G401.6 (cell line): ENCODE results near the gene PSMD1.
"Not testable (repeated sequence)": the region's sequence is repeated elsewhere in the genome, so short reads cannot be mapped to it uniquely, and the experiment has no call there.

Source experiments
- FAIRE-seq: peaks from 2 replicates; lab custom pipeline; 2012; peaks lifted over from hg19 to GRCh38; lab: Jason Lieb, UNC

PSMD1 gene

DNA sequence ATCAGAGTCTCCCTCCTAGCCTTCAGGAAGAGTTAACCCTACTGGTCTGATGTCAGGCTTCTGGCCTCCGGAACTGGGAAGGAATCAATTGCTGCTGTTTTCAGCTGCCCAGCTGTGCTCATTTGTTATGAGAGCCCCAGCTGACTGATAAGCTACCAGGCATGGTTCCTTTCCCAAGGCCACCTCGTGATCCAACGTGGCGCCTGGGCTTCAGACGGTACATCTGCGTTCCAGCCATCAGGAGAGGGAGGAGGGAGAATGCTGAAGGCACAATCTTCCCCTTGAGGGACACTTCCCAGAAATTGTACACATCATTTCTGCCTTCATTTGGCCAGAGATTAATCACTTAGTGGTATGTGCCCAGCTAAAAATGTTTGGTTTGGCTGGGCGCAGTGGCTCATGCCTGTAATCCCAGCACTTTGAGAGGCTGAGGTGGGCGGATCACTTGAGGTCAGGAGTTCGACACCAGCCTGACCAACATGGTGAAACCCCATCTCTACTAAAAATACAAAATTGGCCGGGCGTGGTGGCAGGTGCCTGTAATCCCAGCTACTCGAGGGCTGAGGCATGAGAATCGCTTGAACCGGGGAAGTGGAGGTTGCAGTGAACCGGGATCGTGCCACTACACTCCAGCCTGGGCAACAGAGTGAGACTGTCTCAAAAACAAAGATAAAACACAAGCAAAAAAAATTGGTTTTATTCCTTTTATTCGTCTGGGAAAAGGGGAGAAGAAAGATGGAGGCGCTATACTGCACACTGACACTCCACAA, 131.3 kb downstream of the PSMD1 start:
- no peak for FAIRE-seq

DNA sequence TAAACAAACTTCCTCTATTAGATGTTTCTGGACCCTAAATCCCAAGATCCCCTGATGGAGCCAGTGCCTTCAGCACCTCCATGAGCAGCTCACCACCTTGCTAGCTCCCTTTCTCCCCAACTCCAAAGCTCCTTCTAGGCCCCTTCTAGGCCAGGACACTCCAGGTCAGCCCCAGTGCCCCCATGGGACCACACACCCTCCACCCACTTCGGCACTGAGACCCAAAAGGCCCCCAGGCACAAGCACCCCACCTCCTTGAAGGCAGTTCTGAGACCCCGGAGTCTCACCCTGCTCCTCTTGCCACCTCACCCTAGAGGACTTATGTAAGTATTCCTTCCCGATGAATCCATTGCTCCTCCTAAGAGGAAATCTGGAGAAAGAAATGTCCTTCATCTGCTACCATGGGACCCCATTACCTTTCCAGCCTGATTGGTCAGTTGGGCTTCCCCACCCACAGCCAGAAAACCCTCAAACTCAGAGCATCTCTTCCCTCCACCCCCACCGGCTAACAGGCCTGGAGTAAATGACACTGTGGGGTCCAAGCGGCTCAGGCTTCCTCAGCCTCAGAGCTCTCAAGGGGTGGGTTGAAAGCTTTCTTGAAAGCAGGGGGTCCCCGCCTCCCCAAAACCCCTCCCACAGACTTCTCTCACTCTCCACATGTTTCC, 132.0 kb downstream of the PSMD1 start:
- FAIRE-seq: no peak

DNA sequence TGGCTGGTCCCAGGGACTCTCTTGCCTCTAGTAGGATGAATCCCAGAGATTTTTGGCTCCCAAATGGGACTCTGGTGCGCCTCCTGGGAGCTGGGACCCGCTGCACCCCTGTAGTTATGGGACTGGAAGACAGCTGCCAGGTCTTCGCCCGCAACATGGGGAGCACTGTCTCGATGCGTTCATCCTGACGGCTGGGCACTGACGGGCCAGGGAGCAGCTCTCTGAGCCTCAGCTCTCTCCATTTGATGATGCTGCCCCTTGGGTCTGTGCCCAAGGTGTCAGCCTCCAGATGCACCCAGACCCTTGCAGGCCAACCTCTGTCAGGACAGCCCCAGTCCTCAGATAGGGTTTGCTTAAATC, 132.5 kb downstream of the PSMD1 start:
- FAIRE-seq: no peak

DNA sequence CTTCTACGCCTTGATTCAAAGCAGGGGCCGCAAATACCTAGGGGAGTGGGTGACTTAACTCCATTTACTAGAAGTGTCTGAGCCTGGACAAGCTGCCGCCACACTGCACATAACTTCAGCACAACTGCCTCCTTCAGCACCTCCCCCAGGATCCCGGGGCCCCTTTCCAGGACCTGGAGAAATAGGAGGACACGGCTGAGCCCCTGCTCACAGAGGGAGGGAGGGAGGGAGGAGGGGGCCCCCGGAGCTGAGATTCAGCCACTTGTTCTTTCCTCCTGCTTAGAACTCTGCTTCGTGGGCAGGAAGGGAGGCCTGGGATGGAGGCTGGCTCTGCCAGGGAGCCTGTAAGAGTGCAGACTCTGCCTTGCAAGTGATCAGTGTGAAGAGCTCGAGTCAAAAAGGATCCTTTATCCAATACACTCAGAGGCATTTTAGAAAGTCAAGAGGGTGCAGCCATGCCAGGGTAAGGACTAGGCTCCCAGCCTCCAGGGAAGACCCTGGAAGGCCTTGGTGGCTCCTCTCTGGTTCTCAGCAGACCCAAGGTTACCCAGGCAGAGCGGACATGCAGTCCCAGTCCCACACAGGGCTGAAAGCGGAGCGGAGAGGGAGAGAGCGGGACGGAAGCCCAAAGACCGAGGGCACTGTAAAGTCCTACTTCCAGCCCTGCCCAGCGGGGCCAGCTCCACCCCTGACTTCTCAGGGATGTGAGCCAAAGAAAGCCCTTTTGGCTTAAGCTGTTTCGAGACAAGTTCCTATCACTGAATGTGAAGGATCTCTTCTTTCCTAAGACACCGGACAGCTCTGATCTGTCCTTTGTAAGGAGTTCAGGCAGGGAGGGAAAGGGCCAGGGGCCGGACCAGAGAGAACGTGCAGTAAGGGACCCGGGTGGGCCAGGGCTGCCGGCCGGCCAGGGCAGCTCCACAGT, 133.2 kb downstream of the PSMD1 start:
- no peak for FAIRE-seq

DNA sequence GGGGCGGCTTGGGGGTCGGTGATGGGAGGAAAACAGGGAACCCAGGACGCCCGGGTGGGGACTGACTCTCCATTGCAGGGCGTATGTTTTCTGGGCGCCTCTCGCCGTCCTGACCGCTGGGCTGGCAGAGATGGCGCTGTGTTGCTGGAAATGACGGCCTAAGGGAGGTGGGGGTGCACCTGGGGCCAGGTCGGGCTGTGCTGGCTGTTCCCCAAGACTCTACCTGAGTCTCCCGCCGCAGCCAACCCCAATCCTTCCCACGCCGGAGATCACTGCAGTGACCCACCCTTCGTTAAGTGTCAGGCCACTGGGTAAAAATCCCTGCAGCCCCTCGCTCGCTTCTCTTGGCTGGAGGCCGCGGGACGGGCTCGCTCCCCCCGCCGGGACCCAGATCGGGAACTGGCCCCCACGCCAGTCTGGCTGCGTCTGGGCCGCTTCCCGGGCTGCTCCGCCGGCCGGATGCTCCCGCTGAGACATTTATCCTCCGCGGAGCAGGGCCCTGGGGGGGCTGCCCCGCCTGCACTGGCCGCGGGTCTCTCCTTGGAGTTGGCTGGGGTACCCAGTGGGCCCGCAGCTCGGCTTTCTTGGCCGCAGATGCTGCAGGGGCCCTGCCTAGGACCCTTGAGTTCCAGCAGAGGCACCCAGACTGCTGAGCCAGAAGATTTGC, 134.0 kb downstream of the PSMD1 start:
- no peak for FAIRE-seq

DNA sequence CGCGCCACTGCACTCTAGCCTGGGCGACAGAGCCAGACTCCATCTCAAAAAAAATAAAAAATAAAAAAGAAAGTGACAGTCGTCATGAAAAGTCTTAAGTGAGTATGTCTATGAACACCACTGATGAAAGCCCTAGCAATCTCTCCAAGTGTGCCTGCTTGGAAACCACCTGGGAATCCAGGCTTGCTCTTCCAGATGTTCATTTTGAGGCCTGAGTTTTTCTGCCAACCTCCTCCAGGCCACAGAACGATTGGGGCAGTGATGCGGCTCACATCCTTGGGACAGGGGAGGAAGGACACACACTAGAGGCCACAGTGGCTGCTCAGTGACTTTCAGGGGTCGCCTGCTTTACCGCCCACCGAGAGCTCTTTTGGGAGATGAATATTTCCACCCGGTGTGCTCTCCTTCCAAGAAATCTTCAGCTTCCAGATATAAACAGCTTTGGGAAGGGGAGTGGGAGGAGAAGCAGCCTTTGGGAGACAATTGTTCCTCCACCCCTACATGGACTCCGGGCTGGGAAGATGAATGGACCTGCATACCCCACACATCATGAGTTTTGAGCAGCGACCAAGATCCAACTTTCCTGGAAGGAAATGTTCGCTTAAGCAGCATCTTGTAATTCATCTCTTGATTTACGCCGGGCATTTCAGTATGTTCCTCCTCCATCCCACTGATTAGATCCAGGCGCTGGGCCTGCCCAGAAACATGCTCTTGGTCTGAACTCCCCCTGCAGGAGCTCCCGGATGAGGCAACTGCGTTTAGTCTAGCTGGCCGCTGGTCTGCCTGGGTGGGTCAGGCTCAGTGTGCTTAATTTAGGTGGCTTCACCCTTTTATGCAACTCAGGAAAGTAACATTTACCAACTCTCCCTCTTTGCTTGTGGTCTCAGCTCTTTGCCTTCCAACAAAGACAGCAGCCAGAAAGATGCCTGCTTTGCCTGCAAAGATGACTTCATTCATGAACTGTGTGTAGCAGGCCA, 135.5 kb downstream of the PSMD1 start:
- FAIRE-seq: peak; percentile 96

DNA sequence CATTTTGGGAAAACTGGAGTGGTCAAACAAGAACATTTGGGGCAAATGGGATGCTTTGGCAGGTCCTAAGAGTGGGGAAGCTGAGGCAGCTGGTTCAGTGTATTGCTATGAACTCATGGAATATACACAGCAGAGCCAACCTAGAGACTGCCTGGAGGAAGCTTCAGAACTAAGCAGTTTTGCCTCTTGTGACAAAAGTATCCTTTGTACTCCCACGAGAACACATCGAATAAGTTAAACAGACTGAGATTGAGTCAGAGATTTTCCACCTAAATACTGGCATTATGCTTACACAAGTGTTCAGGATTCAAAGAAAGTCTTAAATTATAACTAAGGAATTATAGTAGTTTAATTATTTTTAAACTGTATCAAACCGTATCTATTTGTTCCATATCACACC, 136.5 kb downstream of the PSMD1 start:
- FAIRE-seq: no peak

DNA sequence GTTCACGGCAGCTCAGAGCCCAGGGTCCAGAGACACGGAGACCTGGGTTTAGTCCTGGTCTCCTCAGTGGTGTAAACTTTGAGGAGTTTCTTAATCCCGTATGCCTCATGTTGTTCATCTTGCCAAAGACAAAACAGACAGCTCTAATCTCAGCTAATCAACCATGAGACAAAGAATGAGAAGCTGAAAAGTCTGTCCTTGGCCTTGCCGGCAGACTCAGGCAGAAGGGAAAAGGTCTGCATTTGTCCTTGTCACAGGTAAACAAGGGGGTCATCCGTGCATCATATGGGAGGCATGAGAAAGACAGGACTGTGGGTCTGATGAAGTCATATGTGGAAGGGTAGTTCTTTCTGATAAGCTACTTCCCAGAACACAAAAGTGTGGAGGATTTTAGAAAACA, 139.9 kb downstream of the PSMD1 start:
- FAIRE-seq: no peak

DNA sequence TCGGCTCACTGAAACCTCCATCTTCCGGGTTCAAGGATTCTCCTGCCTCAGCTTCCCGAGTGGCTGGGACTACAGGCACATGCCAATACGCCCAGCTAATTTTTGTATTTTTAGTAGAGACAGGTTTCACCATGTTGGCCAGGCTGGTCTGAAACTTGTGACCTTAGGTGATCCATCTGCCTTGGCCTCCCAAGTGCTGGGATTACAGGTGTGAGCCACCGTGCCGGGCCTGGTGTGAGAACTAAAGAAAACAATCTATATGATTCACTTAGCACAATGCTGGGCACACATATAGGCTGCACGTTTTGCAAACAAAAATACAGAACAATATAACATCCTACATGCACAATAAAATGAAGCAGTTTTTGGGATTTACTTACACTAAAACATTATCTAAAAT, 140.5 kb downstream of the PSMD1 start:
- not testable (repeated sequence) for FAIRE-seq

DNA sequence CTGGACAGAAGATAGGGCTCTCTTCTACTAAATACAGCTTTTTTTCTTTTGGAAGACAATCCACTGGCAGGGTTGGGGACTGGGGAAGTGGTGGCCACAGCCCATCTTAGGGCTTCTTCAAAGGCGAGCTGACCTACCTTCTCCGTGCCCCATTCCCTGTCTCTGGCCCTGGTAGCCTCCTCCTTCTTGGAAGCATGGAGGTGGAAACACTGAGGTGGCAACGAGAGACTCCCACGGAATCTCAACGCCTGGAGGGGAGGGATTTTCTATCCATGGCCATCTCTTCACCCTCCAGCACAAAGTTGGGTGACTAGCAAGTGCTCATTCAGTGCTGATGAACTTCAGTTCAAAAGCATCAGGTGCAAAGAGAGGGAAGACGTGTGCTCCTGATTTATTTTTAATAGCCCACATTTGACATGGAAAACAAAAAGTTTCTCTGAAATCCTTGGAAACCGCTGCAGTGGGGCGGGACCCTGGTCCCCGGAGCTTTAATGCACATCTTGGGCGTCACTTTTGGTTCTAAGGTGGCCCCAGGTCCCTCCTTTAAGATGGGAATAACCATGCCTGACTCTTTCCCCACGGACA, 141.1 kb downstream of the PSMD1 start:
- no peak for FAIRE-seq

DNA sequence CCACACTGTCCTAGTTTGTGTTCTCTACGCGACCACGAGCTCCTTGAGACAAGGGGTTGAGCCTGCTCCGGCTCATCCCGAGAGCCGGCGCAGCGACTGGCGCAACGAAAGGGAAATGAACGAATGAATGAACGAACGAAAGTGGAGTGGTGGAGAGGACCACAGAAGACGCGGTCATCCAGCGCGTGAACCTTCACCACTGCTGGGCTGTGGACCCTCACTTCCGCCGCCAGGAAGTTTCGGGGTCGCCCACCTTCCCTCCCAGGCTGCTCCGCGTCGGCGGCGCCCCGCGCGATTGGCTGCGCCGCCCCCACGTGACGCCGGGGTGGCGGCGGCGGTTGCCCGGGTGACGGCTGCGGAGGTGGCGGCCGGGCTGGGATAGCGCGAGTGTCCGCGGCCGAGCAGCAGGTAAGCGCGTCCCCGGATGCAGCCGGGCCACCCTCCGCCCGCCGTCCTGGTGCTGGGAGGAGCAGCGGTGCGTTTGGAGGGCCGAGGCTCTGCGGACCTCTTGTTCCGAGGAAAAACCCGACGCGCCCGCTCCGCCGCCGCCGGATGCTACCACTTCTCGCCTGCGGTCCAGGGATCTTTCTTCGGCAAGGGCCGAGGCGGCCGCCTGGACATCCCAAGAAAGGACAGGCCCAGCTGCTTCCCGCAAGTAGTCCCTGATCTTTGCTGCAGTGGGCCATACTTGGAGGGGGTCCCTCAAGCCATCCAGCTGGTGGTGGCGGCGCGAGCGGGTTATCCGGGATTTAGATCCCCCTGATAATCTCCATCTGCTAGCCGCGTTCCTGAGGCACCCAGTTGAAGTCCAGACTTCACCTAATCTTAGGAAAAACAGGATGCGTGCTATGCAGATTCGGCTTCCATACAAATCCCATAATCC, 141.9 kb downstream of the PSMD1 start, which contains the start of gene ARMC9:
Gene ARMC9 (plus strand): TSS at position 341 of the 883 bp plus-strand sequence. CDS start 7,608 bp downstream, outside the sequence.
- no peak for FAIRE-seq

DNA sequence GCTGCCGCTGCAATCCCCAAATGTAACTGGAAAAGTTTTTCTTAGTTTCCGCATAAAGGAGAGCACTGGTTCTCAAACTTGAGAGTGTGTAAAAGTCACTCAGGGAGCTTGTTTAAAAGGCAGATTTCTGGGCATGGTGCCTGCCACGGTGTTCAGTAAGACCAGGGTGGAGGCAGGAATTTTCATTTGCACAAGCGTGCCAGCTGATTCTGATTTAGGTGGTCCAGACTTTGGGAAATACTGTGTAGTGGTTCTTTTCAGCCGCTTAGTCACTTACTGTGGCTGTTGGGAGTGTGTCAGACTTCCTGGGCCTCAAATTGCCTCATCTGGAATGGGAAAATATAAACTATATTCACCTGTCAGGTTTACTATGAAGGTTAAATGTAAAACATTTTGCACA, 142.6 kb downstream of the PSMD1 start:
- FAIRE-seq: no peak

DNA sequence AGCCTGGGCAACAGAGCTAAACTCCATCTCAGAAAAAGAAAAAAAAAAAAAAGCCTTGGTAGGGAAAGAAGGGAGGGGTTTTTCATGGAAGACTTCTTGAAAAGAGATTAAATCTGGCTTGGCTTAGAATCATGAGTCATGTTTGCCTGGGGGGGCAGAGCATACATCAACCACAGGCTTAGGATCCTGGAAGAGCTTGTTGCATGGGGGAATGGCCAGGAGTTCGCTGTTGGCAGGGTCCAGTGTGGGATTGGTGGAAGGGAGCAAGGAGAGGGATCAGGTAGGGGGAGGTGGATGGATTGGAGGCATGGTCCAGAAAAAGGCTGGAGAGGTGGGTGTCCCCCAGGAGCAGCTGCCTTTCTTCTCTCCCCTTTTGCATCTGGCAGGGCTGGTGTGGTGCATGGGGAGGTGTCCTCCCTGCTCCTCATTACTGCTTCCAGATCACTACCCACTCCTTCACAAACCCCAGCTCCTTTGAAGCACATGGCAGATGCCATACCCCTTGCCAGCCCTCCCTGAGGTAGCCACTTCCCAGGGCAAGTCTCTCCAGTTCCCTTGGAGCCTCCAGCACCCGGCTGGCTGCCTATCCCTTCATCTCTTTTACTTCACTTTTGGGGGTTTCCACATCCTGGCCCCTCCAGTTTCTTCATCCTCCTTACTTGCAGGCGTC, 144.3 kb downstream of the PSMD1 start:
- FAIRE-seq: no peak

DNA sequence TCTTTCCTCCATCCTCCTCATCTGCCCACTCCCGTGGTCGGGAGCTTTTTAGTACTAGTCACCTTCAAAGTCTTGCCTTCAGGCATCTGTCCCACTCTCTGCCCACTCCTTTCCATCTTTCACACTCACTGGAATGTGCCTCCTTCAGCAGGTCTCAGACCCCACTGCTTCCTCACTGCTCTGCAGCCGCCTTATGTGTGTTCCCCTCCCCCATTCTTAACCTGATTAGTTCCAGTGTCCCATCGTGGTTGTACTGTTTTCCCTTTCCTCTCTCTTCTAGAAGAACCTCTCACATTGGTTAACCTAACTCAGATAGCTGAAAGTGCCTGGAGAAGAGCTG, 144.8 kb downstream of the PSMD1 start:
- no peak for FAIRE-seq

DNA sequence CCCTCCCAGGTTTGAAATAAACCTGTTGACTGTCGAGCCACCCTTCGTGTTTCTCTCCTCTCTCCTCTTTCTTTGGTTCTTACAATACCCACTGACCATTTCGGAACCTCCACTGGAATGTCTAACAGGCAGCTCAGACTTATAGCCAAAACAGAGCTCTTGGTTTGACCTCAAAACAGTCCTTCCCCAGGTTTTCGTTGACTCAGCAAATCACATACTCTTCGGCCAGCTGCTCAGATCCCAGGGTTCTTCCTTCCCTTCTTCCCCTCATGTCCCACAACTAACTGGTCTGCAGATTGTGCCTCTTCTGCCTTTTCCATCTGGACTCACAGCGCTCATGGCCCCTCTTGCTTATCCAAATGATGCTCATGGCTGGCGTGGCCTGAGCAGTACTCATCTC, 146.4 kb downstream of the PSMD1 start:
- no peak for FAIRE-seq

DNA sequence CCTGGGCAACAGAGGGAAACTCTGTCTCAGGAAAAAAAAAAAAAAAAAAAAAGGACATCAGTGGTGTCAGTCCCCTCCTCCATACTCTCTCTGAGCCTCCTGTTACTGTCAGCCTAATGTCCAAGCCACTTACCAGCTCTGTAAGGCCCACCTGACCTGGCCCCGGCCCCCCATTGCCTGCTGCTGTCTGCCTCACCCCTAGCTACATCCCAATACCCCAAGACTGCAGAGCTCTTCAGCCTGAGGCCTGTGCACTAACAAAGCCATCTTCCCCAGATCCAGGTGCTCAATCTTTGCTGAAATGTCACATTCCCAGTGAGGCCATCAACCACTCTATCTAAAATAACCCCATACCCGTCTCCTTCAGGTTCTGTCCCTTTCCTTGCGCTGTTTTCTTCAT, 147.5 kb downstream of the PSMD1 start:
- FAIRE-seq: no peak

DNA sequence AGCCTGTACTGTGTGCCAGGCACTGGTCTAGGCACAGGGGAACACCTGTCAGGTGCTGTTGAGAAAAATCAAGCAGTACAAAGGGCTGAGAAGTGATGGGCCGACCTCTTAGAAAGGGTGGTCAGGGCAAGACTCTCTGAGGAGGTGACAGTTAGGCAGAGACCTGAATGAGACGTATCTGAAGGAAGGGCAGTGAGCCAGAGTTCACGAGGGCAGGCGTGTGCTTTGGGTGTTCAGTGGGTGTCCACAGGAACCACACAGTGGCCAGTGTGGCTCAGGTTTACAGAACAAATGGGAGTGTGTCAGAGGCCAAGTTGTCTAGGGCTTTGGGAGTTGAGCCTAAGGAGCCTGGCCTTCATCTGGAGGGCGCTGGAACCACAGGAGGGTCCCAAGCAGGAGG, 147.9 kb downstream of the PSMD1 start:
- FAIRE-seq: no peak

DNA sequence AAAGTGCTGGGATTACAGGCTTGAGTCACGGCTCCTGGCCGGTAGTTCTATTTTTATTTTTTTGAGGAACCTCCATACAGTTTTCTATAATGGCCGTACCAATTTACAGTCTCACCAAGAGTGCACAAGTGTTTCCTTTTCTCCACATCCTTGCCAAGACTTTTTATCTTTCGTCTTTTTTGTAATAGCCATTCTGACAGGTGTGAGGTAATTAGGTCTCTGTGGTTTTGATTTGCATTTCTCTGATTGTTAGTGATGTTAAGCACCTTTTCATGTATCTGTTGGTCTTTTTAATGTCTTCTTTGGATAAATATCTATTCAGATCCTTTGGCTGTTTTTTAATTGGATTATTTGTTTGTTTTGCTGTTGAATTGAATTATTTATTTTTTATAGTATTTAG, 151.1 kb downstream of the PSMD1 start:
- no peak for FAIRE-seq

DNA sequence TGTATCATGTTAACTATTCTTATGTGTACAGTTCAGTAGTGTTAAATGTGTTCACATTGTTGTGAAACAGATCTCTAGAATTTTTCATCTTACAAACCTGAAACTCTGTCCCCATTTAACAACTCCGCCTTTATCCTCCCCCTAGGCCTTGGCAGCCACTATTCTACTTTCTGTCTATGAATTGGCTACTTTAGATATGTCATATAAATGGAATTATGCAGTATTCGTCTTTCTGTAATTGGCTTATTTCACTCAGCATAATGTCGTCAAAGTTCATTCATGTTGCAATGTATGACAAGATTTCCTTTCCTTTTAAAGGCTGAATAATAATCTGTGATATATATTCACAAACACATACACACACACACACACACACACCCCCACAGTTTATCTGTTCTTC, 154.1 kb downstream of the PSMD1 start:
- FAIRE-seq: no peak
